ENCODE results near the gene DOC2B.

GRCh38 chr17:216625-217024 lies 35.2 kb upstream of the DOC2B start:
- TF ChIP-seq CTCF (IDR thresholded peaks at IDR 0.05) (no peak), POLR2A (IDR thresholded peaks at IDR 0.05) (no peak)
